NCI-H2227 (cell line): ENCODE results near the gene CREB5.

Experiments
- DNase-seq: peaks from one replicate; lab custom pipeline; 2025; ENCODE audit not compliant: unreplicated experiment; lab: John Stamatoyannopoulos, UW

CREB5 gene

GRCh38 chr7:28477041-28477442 is 64.7 kb downstream of the CREB5 start:
- no peak for DNase-seq

GRCh38 chr7:28478656-28479055 is 66.3 kb downstream of the CREB5 start:
- DNase-seq: peak; percentile 18

GRCh38 chr7:28479507-28479947 is 67.2 kb downstream of the CREB5 start:
- no peak for DNase-seq

- no peak for DNase-seq
Measured at GRCh38 chr7:28480595-28480994, 68.3 kb downstream of the CREB5 start.

- no peak for DNase-seq
Measured at GRCh38 chr7:28481091-28481926, 69.0 kb downstream of the CREB5 start.

GRCh38 chr7:28483112-28483511 is 70.8 kb downstream of the CREB5 start:
- no peak for DNase-seq

- no peak for DNase-seq
Measured at GRCh38 chr7:28483908-28484605, 71.7 kb downstream of the CREB5 start.

- DNase-seq: no peak
Measured at GRCh38 chr7:28484606-28484935, 72.3 kb downstream of the CREB5 start.

GRCh38 chr7:28487487-28487886 is 75.2 kb downstream of the CREB5 start:
- no peak for DNase-seq

GRCh38 chr7:28488061-28488791 is 75.9 kb downstream of the CREB5 start:
- DNase-seq: peak; percentile 10

GRCh38 chr7:28490831-28491230 is 78.5 kb downstream of the CREB5 start:
- DNase-seq: no peak

- DNase-seq: no peak
Measured at GRCh38 chr7:28493477-28493876, 81.2 kb downstream of the CREB5 start.

GRCh38 chr7:28497009-28497408 is 84.7 kb downstream of the CREB5 start:
- no peak for DNase-seq

- no peak for DNase-seq
Measured at GRCh38 chr7:28498636-28499035, 86.3 kb downstream of the CREB5 start.

- DNase-seq: no peak
Measured at GRCh38 chr7:28500138-28500537, 87.8 kb downstream of the CREB5 start.

GRCh38 chr7:28502408-28502807 is 90.1 kb downstream of the CREB5 start:
- no peak for DNase-seq

GRCh38 chr7:28503396-28503795 is 91.1 kb downstream of the CREB5 start:
- DNase-seq: no peak

- no peak for DNase-seq
Measured at GRCh38 chr7:28505014-28505413, 92.7 kb downstream of the CREB5 start.

GRCh38 chr7:28505867-28506266 is 93.5 kb downstream of the CREB5 start:
- no peak for DNase-seq

- DNase-seq: no peak
Measured at GRCh38 chr7:28507525-28508282, 95.4 kb downstream of the CREB5 start.
